NCI-H146 treated with DMSO at 0.1 percent for 48 hours (cell line): Measurements from ENCODE around the gene TRABD2B.

Source experiments
- DNase-seq: peaks from one replicate; lab custom pipeline; 2025; ENCODE audit not compliant: unreplicated experiment; lab: John Stamatoyannopoulos, UW

The TRABD2B gene

GRCh38 chr1:47781171-47781959 is 215.8 kb downstream of the TRABD2B start:
- DNase-seq = no peak

DNA sequence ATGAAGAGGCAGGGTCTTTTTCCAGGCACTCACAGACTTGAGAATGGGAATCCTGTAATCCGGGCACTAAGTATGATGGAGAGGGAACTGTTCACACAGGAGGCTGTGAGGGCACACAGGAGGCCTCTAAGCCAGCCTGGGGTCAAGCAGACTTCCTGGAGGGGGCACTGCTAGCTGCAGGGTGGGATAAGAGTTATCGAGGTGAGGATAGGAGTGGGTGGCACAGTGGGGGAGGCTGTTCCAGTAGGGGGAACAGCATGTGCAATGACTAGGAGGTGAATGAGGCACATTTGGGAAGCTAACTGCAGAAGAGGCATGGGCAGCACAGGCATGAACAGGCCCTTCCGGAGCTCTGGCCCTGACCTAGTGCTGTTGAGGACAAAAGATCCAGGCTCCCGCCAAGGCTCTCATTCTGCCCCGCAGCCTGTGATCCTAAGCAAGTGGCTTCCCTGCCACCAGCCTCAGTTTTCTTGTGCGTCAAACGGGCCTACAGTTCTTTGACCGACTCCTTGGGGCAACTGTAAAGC is 216.7 kb downstream of the TRABD2B start:
- DNase-seq = no peak

DNA sequence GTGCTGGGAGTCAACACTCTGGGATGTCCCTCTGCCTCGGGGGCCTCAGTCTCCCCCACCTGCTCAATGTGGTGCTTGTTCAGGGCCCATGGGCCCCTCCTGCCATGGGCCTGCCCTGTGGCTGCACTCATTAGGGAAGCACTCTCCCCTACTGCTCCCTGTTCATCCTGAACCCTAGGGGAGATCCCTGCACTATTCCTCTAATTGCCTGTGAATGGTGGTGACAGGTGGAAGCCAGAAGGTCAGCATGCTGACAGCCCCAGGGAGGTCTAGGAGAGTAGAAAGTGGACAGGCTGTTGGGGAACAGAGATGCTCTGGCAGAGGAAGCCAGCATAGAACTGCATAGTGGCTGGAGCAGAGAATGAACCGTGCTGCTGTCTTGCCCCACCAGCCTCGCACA is 217.6 kb downstream of the TRABD2B start:
- DNase-seq = no peak

DNA sequence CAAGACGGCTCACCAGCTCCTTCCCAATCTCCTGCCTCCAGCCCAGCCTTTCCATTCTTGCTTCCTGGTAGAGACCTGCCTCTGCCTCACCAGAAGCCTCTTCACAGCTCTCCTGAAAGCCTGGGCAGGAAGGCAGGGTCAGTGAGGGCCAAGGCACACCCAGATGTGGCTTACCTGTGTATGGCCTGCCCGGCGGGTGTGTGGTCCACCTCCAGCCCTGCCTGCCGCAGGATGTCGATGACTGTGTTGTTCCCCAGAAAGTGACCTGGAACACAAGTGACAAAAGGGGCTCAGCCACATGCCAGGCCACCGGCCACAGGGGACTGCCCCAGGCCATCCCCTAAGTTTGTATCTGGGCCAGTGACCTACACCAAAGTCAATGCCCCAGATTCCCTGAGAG is 218.9 kb downstream of the TRABD2B start:
- no peak for DNase-seq

DNA sequence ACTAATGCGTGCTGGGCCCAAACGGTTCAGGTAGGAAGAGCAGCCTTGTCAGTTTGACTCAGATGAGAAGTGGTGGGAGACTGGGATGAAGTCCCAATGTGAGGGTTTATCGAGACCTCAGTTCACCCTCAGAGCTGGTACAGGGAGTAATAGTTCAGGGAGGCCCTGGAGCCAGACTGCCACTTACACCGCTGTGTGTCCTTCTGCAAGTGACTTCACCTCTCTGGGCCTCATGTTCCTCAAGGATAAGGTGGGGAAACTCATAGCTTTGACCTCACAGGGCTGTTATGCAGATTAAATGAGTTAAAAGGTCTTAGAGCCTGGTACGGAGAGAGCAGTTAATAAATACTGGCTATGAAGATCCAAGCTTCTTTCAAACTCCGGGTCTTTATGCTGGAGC is 219.9 kb downstream of the TRABD2B start:
- DNase-seq = no peak

DNA sequence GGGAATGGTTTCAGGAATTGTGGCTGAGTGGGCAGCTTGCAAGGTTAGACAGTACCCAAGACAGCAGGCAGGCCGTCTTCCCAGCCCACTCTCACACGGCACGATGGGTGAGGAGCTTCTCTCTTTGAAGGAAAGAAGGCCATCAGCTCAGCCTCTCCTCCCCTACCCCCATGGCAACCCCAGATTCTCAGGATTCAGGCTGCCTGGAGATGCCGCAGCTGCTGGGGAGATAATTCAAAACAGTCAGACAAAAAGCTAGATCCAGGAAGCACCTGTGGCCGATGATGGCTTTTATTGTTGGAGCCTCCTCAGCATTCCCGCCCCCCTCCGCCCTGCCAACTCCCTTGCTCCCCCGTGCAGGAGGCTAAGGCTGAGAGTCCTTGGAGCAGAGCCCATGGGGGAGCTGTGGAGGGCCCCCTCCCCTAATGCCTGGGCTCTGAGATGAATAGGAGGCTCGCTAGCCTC is 220.5 kb downstream of the TRABD2B start:
- DNase-seq = peak; percentile 66

DNA sequence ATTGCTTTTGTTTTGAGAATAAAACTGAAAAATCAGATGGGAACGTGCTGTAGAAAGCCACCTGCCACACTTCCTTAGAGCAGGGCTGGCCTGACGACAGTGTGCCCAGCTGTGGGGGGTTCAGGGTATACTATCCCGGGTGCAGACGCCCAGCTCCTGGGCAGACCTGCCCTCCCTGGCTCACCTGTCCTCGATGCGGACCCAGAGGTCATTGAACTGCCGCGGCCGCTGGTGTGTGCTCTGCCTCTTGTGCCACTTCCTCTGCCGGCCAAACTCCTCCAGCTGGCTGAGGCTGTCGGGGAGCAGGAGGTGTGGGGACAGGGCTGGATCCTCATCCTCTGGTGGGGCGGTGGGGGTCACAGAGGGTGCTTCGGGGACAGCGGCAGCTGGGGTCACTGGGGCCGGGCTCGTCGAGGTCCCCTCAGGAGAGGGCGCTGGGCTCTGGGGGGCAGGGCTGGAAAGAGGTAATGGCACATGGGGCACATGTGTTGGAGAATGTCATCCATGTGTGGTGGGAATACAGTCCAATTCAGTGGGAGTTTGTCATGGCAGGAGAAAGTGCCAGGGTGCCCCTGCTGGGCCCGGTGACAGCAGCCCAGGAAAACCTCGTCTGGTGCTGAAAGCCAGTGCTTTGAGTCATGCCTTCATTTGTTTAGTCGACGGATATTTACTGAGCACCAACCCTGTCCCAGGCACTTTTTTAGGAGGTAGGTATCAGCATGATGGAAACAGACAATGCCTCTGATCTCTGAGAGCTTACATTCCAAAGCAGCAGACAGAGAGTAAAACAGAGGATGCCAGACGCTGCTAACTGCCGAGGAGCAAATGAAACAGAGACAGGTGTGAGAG is 222.0 kb downstream of the TRABD2B start:
- DNase-seq = no peak

DNA sequence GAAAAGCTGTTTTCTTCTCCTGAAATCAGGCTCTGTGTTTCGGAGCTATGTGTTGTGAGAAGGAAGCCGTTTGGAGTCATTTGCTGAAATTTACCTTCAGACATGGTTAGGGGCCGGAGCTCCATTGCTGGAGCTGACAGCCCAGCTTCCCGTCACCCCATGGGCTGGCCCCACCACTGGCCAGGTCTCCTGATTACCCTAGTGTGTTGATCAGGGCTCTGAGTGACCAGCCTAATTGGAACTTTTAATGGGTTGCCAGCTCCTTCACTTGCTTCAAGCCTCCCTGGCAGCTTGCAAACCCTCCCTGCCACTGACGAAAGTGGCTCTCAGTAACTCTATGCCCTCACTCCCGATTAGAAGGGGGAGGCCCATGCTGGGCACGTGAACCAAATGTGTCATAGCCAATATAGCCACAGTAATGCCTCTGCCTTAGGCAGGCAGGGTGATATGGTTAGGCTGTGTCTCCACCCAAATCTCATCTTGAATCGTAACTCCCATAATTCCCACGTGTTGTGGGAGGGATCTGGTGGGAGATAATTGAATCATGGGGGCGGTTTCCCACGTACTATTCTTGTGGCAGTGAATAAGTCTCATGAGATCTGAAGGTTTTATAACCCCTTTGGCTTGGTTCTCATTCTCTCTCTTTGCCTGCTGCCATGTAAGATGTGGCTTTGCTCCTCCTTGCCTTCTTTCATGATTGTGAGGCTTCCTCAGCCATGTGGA is 224.1 kb downstream of the TRABD2B start:
- DNase-seq = no peak

- no peak for DNase-seq
These were observed 224.9 kb downstream of the TRABD2B start for GRCh38 chr1:47772281-47772680.

- no peak for DNase-seq
These were observed 225.4 kb downstream of the TRABD2B start for GRCh38 chr1:47771751-47772150.

DNA sequence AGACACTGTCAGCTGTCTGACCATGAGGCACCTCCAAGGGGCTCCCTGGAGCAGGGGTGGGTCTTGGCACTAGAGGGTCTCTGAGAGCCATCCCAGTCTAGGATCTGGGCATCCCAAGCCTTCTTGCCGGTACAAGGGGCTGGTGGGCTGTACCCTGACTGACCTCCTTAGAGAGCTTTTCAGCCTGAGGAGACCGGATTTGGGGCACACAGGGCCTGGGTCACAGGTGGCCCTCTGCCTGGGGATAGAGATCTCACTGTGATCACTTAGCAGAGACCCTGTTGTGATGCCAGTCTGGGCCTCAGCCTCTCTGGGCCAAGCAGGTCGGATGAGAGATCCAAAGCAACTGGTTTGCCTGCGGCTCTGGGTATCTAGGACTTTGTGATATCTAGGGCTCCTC is 227.2 kb downstream of the TRABD2B start:
- DNase-seq = no peak

DNA sequence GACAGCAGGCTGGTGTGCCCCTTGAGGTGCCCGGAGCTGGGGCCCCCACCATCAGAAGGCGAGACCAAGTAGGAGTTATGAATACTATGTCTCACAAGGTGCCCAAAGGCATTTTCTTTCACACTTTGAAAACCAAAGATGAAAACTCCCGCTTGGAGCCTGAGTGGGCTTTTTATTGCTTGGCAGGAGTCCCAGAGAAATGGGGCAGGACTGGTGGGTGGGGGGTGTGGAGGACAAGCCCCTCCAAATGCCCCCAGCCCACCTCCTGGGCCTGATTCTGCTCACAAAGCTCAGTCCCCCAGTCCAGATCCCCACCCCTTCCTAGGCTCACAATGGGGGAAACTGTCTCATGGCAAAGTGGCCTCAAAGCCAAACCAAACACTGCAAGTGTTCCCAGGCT is 227.9 kb downstream of the TRABD2B start:
- no peak for DNase-seq

DNA sequence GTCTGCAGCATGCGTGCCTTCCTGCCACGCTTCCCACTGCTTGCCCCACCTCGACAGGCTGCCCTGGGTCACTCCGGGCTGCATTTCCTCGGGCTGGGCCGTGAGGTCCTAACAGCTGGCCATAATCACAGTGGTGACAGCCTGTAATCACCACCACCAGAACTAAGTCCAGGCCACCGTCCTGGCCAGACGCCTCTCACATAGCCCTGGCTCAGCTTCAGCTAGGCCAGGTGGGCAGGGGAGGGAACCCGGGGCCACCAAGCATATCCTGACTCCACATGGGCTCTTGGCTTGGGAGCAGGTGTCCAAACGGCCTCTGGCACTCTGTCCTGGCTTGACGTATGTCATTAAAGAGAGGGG is 229.5 kb downstream of the TRABD2B start:
- no peak for DNase-seq

- no peak for DNase-seq
These were observed 230.1 kb downstream of the TRABD2B start for GRCh38 chr1:47766832-47767740.

GRCh38 chr1:47765742-47766485 is 231.3 kb downstream of the TRABD2B start:
- DNase-seq = no peak

GRCh38 chr1:47765236-47765635 is 231.9 kb downstream of the TRABD2B start:
- DNase-seq = no peak

GRCh38 chr1:47764461-47765046 is 232.6 kb downstream of the TRABD2B start:
- no peak for DNase-seq

DNA sequence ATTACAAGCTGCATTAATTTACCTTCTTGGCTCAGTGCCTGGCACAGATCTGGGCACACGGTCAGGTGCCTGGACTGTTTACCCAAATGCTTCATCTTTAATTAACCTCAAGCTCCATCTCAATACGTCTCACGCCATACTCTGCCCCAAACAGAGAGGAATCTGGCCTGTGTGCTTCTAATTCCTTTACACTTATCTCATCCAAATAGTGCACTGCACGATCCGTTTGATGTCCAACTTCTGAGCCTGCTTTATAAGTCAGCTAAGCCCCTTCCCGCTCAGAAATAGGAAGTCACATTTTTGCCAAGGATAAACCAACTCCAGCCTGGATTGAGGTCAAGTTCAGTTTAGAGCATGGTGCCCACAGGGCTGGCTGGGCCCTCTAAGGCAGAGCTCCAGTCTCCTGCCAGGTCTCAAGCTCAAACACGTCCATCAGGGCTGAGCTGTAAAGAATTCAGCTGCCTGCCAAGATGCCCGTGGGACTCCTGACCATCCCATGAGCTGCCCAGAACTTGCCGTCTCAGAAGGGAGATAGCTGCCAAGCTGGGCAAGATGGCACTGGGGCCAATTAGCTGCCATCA is 233.5 kb downstream of the TRABD2B start:
- DNase-seq = no peak

DNA sequence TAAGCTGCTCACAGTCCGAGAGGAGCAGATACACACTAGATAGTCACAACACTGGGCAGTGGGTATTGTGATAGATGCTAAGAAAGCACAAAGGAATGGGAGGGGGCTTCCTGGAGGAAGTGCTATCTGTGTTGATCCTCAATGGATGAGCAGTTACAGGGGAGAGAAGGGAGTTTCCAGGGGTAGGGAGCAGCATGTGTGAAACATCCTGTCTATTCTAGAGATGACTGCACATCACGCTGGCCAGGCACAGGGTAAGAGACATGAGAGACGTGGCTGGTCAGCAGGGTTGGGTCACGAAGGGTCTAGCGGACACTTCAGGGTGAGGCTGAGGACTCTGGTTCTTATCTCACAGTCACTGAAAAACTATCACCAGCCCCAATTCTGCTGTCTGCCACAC is 235.2 kb downstream of the TRABD2B start:
- DNase-seq = no peak
